IPS-20b (cell line): ENCODE results near the gene SCGB1D4.
"Not testable (repeated sequence)": the region's sequence is repeated elsewhere in the genome, so short reads cannot be mapped to it uniquely, and the experiment has no call there.

Experiments
- H3K27ac ChIP-seq: one replicate; pipeline ENCODE4 v1.5.1; 2013; ENCODE audit warnings: low read length
- H3K27me3 ChIP-seq: 2 replicates; pipeline ENCODE4 v1.6.1; 2013; ENCODE audit warnings: mild to moderate bottlenecking, low read length, inconsistent platforms; ENCODE audit not compliant: insufficient read depth
- H3K36me3 ChIP-seq: 2 replicates; pipeline ENCODE4 v1.6.1; 2013; ENCODE audit warnings: low read depth, mild to moderate bottlenecking, inconsistent platforms, low read length, moderate library complexity; ENCODE audit not compliant: insufficient read depth
- H3K4me1 ChIP-seq: 2 replicates; pipeline ENCODE4 v1.6.1; 2013; ENCODE audit warnings: mild to moderate bottlenecking, control low read depth, inconsistent platforms, low read length, moderate library complexity; ENCODE audit not compliant: insufficient read depth
- H3K4me3 ChIP-seq: 2 replicates; pipeline ENCODE4 v1.5.1; 2013; ENCODE audit warnings: mild to moderate bottlenecking, low read length, inconsistent platforms
- H3K9ac ChIP-seq: 2 replicates; pipeline ENCODE4 v1.6.1; 2013; ENCODE audit warnings: low read depth, mild to moderate bottlenecking, inconsistent platforms, low read length, moderate library complexity
- H3K9me3 ChIP-seq: 2 replicates; pipeline ENCODE4 v1.6.1; 2013; ENCODE audit warnings: mild to moderate bottlenecking, low read depth, low read length, inconsistent platforms; ENCODE audit not compliant: insufficient read depth

The SCGB1D4 gene

DNA sequence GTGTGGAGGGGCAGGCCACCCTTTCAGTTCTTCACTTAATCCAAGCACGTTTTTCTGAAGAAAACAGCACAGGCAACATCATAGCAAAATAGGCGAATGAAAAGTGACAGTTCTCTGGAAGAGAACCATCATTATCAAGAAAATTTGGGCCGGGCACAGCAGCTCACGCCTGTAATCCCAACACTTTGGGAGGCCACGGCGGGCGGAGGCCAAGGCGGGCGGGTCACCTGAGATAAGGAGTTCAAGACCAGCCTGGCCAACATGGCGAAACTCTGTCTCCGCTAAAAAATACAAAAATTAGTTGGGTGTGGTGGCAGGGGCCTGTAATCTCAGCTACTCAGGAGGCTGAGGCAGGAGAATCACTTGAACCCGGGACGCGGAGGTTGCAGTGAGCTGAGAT is 28.7 kb upstream of the SCGB1D4 start:
- H3K27ac ChIP-seq, H3K9me3 ChIP-seq: not testable (repeated sequence)

DNA sequence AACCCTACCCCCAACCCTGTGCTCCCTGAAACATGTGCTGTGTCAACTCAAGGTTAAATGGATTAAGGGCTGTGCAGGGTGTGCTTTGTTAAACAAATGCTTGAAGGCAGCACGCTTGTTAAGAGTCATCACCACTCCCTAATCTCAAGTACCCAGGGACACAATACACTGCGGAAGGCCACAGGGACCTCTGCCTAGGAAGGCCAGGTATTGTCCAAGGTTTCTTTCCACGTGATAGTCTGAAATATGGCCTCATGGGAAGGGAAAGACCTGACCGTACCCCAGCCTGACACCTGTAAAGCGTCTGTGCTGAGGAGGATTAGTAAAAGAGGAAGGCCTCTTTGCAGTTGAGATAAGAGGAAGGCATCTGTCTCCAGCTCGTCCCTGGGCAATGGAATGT is 27.8 kb upstream of the SCGB1D4 start:
- not testable (repeated sequence) for H3K4me3 ChIP-seq, H3K9ac ChIP-seq, H3K4me1 ChIP-seq, H3K27me3 ChIP-seq, H3K27ac ChIP-seq, H3K9me3 ChIP-seq, H3K36me3 ChIP-seq

More for the DNA sequence above, 28.7 kb upstream of the SCGB1D4 start:
- not testable (repeated sequence) for H3K9ac ChIP-seq, H3K4me1 ChIP-seq, H3K4me3 ChIP-seq, H3K27me3 ChIP-seq, H3K36me3 ChIP-seq

DNA sequence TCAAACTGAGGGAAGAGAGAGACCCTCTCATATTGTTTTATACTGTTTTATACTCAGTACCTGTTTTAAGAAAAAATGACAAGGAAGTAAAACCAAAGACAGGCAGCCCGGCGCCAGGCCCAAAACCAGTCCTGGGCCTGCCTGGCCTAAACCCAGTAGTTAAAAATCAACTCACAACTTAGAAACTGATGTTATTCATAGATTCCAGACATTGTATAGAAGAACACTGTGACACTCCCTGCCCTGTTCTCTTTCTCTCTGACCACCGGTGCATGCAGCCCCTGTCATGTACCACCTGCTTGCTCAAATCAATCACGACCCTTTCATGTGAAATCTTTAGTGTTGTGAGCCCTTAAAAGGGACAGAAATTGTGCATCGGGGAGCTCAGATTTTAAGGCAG is 26.9 kb upstream of the SCGB1D4 start:
- not testable (repeated sequence) for H3K36me3 ChIP-seq, H3K4me1 ChIP-seq, H3K27me3 ChIP-seq, H3K9ac ChIP-seq, H3K9me3 ChIP-seq, H3K27ac ChIP-seq, H3K4me3 ChIP-seq

DNA sequence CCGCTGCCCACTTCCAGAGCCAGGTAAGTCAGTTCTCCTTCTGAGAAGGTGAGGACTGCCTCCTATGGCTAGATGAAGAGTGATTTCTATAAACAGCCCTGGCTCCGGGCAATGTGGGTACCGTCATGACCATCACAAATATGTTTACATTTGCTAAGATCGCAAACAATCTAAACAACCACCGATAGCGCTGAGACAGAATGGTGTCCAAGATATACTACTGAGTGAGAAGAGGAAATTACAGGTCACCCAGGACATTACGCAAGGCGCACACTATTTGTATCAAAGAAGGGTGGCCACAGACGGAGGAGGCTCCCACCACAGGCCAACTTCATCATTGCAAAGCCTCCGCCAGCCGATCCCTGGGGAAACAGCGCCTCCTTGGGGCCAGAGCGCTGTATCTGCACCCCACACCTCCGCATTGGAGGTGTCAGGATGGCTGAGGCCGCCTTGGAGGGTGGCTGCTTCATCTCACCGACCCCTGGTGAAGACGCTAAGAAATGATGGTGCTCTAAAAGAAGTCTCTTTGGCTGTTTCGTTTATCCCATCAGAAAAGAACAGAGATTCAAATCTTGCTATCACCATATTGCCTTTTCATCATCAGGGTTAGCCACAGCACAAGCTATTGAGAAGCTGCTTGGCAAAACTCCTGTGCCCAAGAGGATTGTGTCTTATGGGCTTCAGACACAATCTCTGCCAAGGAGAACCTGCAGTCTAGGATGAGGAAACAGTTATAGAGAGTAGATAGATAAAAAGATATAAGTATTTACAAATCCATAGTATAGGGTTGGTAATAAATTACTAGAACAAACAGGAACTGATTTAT is 26.1 kb upstream of the SCGB1D4 start:
- no peaks in the 10 kb centered on the region for H3K9me3 ChIP-seq
- H3K27me3 ChIP-seq = no peaks in the 10 kb centered on the region
- peaks cover 4% of the 10 kb centered on the region; the same call in 1 of the 2 replicates for H3K4me1 ChIP-seq
- no peak overlapping the region for H3K9ac ChIP-seq
- no peak overlapping the region for H3K27ac ChIP-seq
- H3K4me3 ChIP-seq = no peak overlapping the region
- H3K36me3 ChIP-seq = no peaks in the 10 kb centered on the region

DNA sequence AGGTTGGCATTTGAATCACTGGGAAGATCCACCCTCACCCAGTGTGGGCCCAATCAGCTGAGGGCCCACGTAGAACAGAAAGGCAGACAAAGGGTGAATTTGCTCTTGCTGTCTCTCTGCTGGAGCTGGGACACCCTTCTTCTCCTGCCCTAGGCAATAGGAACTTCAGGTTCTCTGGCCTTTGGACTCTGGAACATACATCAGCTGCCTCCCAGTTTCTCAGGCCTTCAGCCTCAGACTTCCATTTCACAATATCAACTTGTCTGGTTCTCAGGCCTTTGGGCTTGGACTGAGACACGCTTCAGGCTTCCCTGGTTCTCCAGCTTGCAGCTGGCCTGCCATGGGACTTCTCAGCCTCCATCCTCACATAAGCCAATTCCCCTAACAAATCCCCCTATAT is 23.6 kb upstream of the SCGB1D4 start:
- H3K27ac ChIP-seq = no peak overlapping the region
- H3K36me3 ChIP-seq = no peaks in the 10 kb centered on the region
- H3K9me3 ChIP-seq = no peaks in the 10 kb centered on the region
- H3K9ac ChIP-seq = no peak overlapping the region
- peaks cover 4% of the 10 kb centered on the region; the same call in 1 of the 2 replicates for H3K4me1 ChIP-seq
- no peak overlapping the region for H3K4me3 ChIP-seq
- H3K27me3 ChIP-seq = no peaks in the 10 kb centered on the region

DNA sequence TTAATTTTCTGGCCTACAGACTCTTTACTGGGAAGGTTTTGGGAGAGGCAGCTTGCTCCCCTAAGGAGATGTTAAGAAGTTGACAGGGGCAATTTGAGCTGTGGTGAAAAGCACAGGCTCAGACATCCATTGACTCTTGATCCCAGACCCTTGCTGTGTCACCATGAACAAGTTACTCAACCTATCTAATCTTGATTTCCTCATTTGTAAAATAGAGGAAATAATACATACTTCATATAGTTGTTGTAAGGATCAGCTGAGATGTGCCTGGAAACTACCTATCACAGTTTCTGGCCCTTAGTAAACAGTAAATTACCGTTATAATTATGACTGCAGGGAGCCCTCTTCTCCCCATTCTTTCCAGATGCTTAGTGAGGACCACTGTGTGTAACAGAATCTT is 16.6 kb upstream of the SCGB1D4 start:
- Histone ChIP-seq H3K36me3 (no peaks in the 10 kb centered on the region), H3K9ac (no peak overlapping the region), H3K4me1 (no peaks in the 10 kb centered on the region), H3K4me3 (no peak overlapping the region), H3K27me3 (no peaks in the 10 kb centered on the region), H3K9me3 (no peaks in the 10 kb centered on the region), H3K27ac (no peak overlapping the region)

DNA sequence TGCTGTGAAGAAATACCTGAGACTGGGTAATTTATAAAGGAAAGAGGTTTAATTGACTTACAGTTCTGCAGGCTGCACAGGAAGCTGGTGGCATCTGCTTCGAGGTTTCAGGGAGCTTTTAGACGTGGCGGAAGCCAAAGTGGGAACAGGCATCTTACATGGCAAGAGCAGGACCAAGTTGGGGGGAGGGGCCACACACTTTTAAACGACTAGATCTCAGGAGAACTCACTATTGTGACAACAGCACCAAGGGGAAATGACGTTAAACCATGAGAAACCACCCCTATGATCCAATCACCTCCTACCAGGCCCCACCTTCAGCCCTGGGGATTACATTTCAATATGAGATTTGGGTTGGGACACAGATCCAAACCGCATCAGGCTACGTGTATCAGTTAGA is 11.1 kb upstream of the SCGB1D4 start:
- no peak overlapping the region for H3K4me3 ChIP-seq
- no peaks in the 10 kb centered on the region for H3K36me3 ChIP-seq
- peaks cover 6% of the 10 kb centered on the region; the same call in 1 of the 2 replicates for H3K9me3 ChIP-seq
- H3K9ac ChIP-seq = no peak overlapping the region
- no peak overlapping the region for H3K27ac ChIP-seq
- no peaks in the 10 kb centered on the region for H3K27me3 ChIP-seq
- H3K4me1 ChIP-seq = no peaks in the 10 kb centered on the region

DNA sequence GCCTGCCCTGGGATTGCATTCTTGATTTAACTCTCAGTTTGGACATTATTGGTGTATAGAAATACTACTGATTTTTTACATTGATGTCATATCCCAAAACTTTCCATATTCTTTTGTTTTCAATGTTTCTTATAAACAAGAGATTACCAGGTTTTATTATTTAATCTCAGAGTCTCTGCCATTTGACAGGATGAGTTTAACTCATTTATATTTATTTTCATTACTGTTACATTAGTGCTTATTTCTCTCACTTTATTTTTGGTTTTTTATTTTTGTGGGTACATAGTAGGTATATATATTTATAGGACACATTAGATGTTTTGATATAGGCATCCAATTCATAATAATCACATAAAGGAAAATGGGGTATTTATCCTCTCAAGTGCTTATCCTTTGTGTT is 9.1 kb upstream of the SCGB1D4 start:
- Histone ChIP-seq H3K4me3 (no peak overlapping the region), H3K4me1 (no peaks in the 10 kb centered on the region), H3K9ac (no peak overlapping the region), H3K27me3 (no peaks in the 10 kb centered on the region), H3K9me3 (peaks cover 6% of the 10 kb centered on the region; the same call in 1 of the 2 replicates), H3K36me3 (no peaks in the 10 kb centered on the region), H3K27ac (no peak overlapping the region)

DNA sequence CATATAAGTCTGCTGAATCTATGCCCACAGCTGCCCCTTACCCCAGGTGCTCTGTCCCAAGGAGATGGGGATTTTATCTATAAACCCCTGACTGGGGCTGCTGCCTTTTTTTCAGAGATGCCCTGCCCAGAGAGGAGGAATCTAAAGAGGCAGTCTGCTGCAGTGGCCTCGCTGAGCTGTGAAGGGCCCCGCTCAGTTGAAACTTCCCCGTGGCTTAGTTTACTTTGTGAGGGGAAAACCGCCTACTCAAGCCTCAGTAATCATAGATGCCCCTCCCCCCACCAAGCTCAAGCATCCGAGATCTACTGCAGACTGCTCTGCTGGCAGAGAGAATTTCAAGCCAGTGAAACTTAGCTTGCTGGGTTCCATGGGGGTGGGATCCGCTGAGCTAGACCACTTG is 7.4 kb upstream of the SCGB1D4 start:
- no peaks in the 10 kb centered on the region for H3K36me3 ChIP-seq
- H3K4me1 ChIP-seq = no peaks in the 10 kb centered on the region
- no peak overlapping the region for H3K27ac ChIP-seq
- H3K4me3 ChIP-seq = no peak overlapping the region
- H3K27me3 ChIP-seq = no peaks in the 10 kb centered on the region
- peaks cover 6% of the 10 kb centered on the region; the same call in 1 of the 2 replicates for H3K9me3 ChIP-seq
- H3K9ac ChIP-seq = no peak overlapping the region

DNA sequence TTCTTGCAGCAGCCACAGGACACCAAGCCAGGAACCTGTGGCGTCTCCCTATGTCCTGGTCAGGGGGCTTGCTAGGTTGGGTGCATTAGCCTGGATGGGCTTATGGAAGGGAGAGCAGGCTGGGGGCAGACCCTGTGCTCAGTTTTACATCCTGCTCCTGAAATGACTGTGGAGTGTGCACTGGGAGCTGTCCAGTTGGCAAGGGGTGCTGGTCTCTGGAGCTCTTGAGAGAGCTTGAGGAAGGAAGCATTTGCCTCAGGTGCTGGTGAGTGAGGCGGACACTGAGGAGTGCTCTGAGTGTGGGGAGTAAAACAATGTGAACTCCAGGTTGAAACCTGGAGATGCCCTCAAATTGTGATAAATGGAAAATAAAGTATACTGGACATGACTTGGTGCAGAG is 3.4 kb downstream of the SCGB1D4 start:
- Histone ChIP-seq H3K36me3 (no peaks in the 10 kb centered on the region), H3K4me1 (no peaks in the 10 kb centered on the region), H3K4me3 (no peak overlapping the region), H3K27me3 (no peaks in the 10 kb centered on the region), H3K9me3 (no peaks in the 10 kb centered on the region), H3K9ac (no peak overlapping the region), H3K27ac (no peak overlapping the region)

DNA sequence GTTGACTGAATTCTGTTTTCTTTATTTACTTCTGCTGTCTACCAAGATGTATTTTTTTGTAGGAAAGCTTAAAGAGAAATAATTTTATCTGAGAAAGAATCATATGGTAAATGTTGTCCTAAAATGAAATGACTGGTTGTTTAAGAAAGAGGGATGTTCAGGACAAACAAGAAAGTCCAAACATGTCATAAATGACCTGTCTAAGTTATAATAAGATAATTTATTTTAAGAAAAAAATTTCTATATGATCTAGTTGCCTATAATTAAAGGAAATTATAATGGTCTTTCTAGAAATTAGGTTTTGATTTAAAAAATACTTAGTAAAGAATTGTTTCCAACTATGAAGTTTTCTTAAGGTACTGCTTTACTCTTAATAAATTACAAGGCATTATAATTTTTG is 18.4 kb downstream of the SCGB1D4 start:
- Histone ChIP-seq H3K27ac (no peak overlapping the region), H3K4me1 (no peaks in the 10 kb centered on the region), H3K27me3 (no peaks in the 10 kb centered on the region), H3K9me3 (peaks cover 31% of the 10 kb centered on the region), H3K36me3 (no peaks in the 10 kb centered on the region), H3K9ac (no peak overlapping the region), H3K4me3 (no peak overlapping the region)

DNA sequence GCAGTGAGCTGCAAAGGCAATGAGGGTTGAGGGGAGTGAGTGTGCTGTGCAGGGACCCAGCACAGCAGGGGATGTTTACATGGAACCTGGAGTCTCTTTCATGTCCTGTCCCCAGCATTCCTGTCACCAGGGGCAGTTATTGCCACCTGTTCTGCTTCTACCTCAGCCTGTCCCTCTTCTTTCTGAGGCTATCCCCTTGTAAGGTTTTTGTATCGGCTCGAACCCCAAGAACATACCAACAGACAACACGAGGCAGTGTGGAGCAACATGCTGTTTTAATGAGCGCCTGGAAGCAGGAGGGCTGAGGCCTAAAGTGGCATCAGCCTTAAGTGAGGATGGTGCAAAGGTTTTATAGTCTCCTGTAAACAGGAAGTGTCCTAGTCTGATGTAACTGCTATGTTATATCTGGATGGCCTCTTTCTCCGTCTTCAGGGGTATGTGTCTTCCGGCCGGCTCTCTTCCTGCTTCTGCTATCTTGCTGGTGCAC is 25.0 kb downstream of the SCGB1D4 start:
- no peaks in the 10 kb centered on the region for H3K9me3 ChIP-seq
- no peaks in the 10 kb centered on the region for H3K27me3 ChIP-seq
- H3K4me3 ChIP-seq = no peak overlapping the region
- H3K27ac ChIP-seq = no peak overlapping the region
- H3K36me3 ChIP-seq = no peaks in the 10 kb centered on the region
- H3K4me1 ChIP-seq = no peaks in the 10 kb centered on the region
- no peak overlapping the region for H3K9ac ChIP-seq
